ENCODE results near the gene NARS2.

- TF ChIP-seq POLR2A (IDR thresholded peaks at IDR 0.05; ENCODE audit: low read depth, low read length), result no peak
- no peak for TF ChIP-seq TAF1 (IDR thresholded peaks at IDR 0.05; ENCODE audit: low read depth, low read length)
These were observed 156.0 kb downstream of the NARS2 start for GRCh38 chr11:78418584-78419211.

Measured in GM12891 (cell line).